ENCODE data around the gene MEGF6. TPM values are rescaled to one million over a fixed set of nuclear protein-coding genes. Genes with fewer than 3 reads are reported as not detected.

Gene MEGF6
- total RNA-seq, 1 experiment from 2014 or later = 21.3 TPM

DNA sequence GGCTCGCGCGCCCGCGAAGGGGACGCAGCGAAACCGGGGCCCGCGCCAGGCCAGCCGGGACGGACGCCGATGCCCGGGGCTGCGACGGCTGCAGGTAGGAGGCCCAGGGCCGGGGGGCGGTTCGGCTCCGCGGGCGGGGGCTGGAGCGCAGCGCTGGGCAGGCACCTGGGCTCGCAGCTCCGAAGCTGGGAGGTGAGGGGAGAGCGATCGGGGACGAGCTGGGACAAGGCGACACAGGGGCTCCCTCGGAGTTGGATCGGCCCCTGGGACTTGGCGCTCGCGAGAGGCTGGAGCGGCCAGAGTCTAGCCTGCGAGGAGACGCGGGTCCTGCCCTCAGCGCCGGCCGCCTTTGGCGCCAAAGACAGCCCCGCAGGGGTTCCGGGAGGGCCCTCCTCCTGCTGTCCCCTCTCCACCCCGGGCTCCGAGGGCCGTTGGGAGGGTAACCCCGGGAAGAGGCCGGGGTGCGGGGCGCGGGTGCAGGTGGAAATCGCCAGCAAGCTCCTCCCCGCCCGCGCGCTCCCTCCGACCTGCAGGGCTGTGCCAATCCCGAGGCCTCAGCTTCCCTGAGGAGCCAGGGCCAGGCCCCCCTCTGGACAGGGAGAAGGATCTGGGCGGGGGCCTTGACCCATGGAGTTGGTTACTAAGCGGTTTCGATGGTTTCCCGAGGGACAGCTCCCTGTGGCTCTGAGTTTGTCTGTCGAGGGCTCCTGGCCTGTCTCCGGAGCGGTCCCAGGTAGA lies 41.4 kb upstream of the MEGF6 start:
- WGBS (ENCODE audit: extremely low coverage, insufficient read length, low lambda C conversion rate) = no CpG with 5 or more reads among the region's 68 CpGs
- Histone ChIP-seq H2AK5ac (ENCODE audit: insufficient read length, low read length) (no peak overlapping the region), H3K4ac (ENCODE audit: low read depth, low read length) (no peak overlapping the region), H3K23ac (ENCODE audit: insufficient read length, low read depth, low read length) (no peak overlapping the region), H3K27me3 (ENCODE audit: insufficient read depth, low read length) (peaks cover 40% of the 10 kb centered on the region), H3K14ac (ENCODE audit: insufficient read depth, low read length) (no peak overlapping the region), H3K79me2 (ENCODE audit: insufficient read depth, low read length) (peaks cover 3% of the 10 kb centered on the region; the same call in 1 of the 2 replicates), H3K9me3 (ENCODE audit: control insufficient read depth, low read depth, low read length) (no peaks in the 10 kb centered on the region), H3K9ac (ENCODE audit: extremely low read depth, insufficient read length, low read length) (no peak overlapping the region), H3K79me1 (ENCODE audit: insufficient read depth, low read depth, low read length, poor library complexity, severe bottlenecking) (no peaks in the 10 kb centered on the region), H4K5ac (ENCODE audit: insufficient read length, low read depth, low read length) (no peak overlapping the region), H2AFZ (ENCODE audit: low read length) (no peak overlapping the region), H3K4me2 (ENCODE audit: insufficient read depth, insufficient read length, low read length) (peak overlapping the region; percentile 65), H3T11ph (ENCODE audit: low read length) (no peak overlapping the region), H4K91ac (ENCODE audit: insufficient read length, low read depth, low read length) (no peak overlapping the region), H4K20me1 (ENCODE audit: control insufficient read depth, insufficient read depth, insufficient read length) (no peaks in the 10 kb centered on the region), H3K23me2 (ENCODE audit: insufficient read length, low read depth, low read length, poor library complexity, severe bottlenecking) (peaks cover 28% of the 10 kb centered on the region), H2BK120ac (ENCODE audit: low read depth, low read length, poor library complexity, severe bottlenecking) (no peak overlapping the region), H2BK15ac (ENCODE audit: low read depth, low read length) (no peak overlapping the region), H3K56ac (ENCODE audit: insufficient read length, low read depth, low read length) (no peak overlapping the region), H2BK12ac (ENCODE audit: insufficient read length, low read depth, low read length) (no peak overlapping the region), H4K8ac (replicated peaks; ENCODE audit: insufficient read length, low read depth, low read length) (no peak overlapping the region), H3K4me1 (ENCODE audit: insufficient read depth, low read length) (no peaks in the 10 kb centered on the region), H3K27ac (ENCODE audit: insufficient read length, low read depth, low read length) (no peak overlapping the region), H3K18ac (ENCODE audit: insufficient read length, low read depth, low read length) (no peak overlapping the region), H2BK5ac (ENCODE audit: insufficient read length, low read length) (no peak overlapping the region), H2BK20ac (ENCODE audit: low read depth, low read length, poor library complexity, severe bottlenecking) (no peak overlapping the region)
- peak; percentile 63 for DNase-seq
- Mint-ChIP-seq H3K36me3 (ENCODE audit: insufficient read depth in 1 of 3, low read depth in 3 of 3) (no peaks in the 10 kb centered on the region; a peak in 3 of 7 replicates), H3K4me3 (peak overlapping the region; percentile 56 to 75), H3K27me3 (ENCODE audit: low read depth) (peaks cover 72% of the 10 kb centered on the region), H3K9me3 (peaks cover 0 to 2% of the 10 kb centered on the region in 2 experiments; a peak in 1 of 5 replicates), H3K27ac (no peak overlapping the region), H3K4me1 (peaks cover 22% of the 10 kb centered on the region in 2 experiments)
- TF ChIP-seq, protein P1, sequence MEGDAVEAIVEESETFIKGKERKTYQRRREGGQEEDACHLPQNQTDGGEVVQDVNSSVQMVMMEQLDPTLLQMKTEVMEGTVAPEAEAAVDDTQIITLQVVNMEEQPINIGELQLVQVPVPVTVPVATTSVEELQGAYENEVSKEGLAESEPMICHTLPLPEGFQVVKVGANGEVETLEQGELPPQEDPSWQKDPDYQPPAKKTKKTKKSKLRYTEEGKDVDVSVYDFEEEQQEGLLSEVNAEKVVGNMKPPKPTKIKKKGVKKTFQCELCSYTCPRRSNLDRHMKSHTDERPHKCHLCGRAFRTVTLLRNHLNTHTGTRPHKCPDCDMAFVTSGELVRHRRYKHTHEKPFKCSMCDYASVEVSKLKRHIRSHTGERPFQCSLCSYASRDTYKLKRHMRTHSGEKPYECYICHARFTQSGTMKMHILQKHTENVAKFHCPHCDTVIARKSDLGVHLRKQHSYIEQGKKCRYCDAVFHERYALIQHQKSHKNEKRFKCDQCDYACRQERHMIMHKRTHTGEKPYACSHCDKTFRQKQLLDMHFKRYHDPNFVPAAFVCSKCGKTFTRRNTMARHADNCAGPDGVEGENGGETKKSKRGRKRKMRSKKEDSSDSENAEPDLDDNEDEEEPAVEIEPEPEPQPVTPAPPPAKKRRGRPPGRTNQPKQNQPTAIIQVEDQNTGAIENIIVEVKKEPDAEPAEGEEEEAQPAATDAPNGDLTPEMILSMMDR (conservative IDR thresholded peaks at IDR 0.05) = no peak
